Adrenal gland (tissue), 12 donors: ENCODE data around the gene CPNE9. TPM values are rescaled to one million over a fixed set of nuclear protein-coding genes. Genes with fewer than 3 reads are reported as not detected.

ENCODE experiments used
- DNase-seq, 7 donors: peaks; one replicate each; pipeline ENCODE4 v3.0.0-alpha.2; 2019 to 2020
- H3K27ac ChIP-seq, 5 donors: fragments of 200-600 bp; sonication (generic) in 4 of 5; 1 replicate in 3 of 5; 2 replicates in 2 of 5; pipeline versions ENCODE4 v1.5.1 to v1.8.0; 2016 to 2020; ENCODE audit warnings: mild to moderate bottlenecking in 1 of 5
- H3K27me3 ChIP-seq: fragments of 200-600 bp; 2 replicates; pipeline ENCODE4 v1.8.0; 2021
- H3K36me3 ChIP-seq, 2 donors: fragments of 200-600 bp; replicated peaks in 1 of 2; 1 replicate in 1 of 2; 2 replicates in 1 of 2; pipeline versions ENCODE4 v1.5.1 to v1.8.0; 2018 to 2022
- H3K4me1 ChIP-seq, 2 donors: fragments of 200-600 bp; replicated peaks in 1 of 2; 1 replicate in 1 of 2; 2 replicates in 1 of 2; pipeline versions ENCODE4 v1.5.1 to v1.8.0; 2018 to 2021
- H3K4me3 ChIP-seq, 4 donors: fragments of 200-600 bp; sonication (generic) in 3 of 4; one replicate each; pipeline ENCODE4 v1.5.1; 2016 to 2018
- H3K9me3 ChIP-seq, 3 donors: fragments of 200-600 bp; sonication (generic) in 1 of 3; replicated peaks in 1 of 3; 1 replicate in 2 of 3; 2 replicates in 1 of 3; pipeline versions ENCODE4 v1.5.1 to v1.8.0; 2016 to 2021
- POLR2A ChIP-seq, 2 donors: fragments of 450-650 bp; IDR thresholded peaks; one replicate each; pipeline ENCODE4 v1.6.1; 2017; ENCODE audit warnings: antibody characterized with exemption in 2 of 2, mild to moderate bottlenecking in 2 of 2, moderate library complexity in 1 of 2
- WGBS, 4 donors: extraction: QIAGEN DNeasy Blood & Tissue Kit in 2 of 4; methylation state at CpG; one replicate each; pipeline versions ENCODE4 v1.1.5 to v1.1.7; 2013 to 2017; 5-methylcytosine and 5-hydroxymethylcytosine counted together
- intact Hi-C, 2 donors: fragments of 100-400 bp; cut with DNase I; formaldehyde crosslinking; loops; one replicate each; pipeline versions ENCODE4 v1.14.1 to v1.15.0; 2022 to 2023
- polyA plus RNA-seq, 3 donors: library from polyadenylated mRNA; stranded (reverse); fragments of 200-250 nt in 2 of 3; fragments of 350-450 nt in 1 of 3; fragmentation: Illumina TruSeq in 1 of 3; extraction: RNeasy Lipid Tissue Mini Kit (QIAGEN cat#74804) in 1 of 3; gene quantifications; one replicate each; pipeline ENCODE4 v1.2.3, GENCODE V29; 2013 to 2014
- total RNA-seq, 9 donors: library from RNA; depleted of rRNA in 4 of 9; stranded (reverse); fragments of >200 nt in 4 of 9; fragments of 120-200 nt in 1 of 9; fragmentation: NEBNext Ultra II Directional in 1 of 9; extraction: Animal tissue kit (Norgen Biotek cat#: 25700) in 1 of 9; gene quantifications; one replicate each; pipeline versions ENCODE4 v1.1.0 to v1.2.4, GENCODE V29; 2013 to 2023
- TF ChIP-seq, protein P1 (sequence below), 6 experiments: fragments of 450-650 bp in 4 of 6; fragments of 200-600 bp in 2 of 6; sonication (generic) in 1 of 6; IDR thresholded peaks; 1 replicate in 5 of 6; 2 replicates in 1 of 6; pipeline versions ENCODE4 v1.5.1 to v1.8.0; 2016 to 2021; ENCODE audit warnings: antibody characterized with exemption in 6 of 6, mild to moderate bottlenecking in 2 of 6, moderate library complexity in 1 of 6
- donor health status: healthy with polysubstance abuse.
- donor health status: Bipolar disorder and iron deficiency.
- donor health status: DM: yes; HTN: yes; CAD: no.
- donor health status: DM: no; HTN: no; CAD: no.
- donor health status: DM: no; HTN: no; CAD: no.
- donor health status: DM: yes; HTN: yes; CAD: no.

Gene CPNE9
- total and polyA plus RNA-seq, 12 donors: 0.11 to 9.2 (median 1.5) TPM; not detected in 1

DNA sequence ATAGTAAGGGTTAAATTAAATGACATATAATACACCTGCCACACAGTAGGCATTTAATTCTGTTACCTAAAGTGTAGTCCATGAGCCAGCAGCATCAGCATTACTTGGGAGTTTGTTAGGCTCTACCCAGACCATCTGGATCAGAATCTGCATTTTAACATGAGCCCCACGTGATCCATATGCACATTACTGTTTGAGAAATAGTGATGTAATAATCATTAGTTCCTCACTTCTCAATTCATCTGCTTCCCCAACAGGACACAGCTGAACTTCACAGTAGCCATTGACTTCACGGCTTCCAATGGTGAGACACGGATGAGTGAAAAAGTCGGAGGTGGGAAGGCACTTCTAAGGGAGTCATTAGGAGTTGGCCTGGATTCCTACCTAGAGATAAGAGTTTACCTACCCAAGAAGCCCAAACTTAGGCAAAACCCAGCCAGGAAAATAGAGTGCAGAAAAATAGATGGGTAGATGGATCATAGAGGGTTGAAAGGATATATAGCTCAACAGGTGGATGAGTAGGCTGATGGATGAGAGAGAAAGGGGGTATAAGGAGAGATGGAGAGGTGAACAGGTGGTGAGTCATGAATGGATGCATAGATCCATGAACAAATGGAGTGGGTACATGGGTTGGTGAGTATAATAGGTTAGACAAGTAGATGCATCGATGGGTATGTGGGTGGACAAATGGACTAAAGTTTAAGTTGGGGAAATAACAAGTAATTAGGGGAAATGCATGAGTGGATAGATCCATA is 13.3 kb downstream of the CPNE9 start:
- H3K4me3 ChIP-seq: no peak overlapping the region
- H3K4me1 ChIP-seq: peaks cover 4 to 10% of the 10 kb centered on the region in 2 donors
- 81 to 86% (median 83%) methylated on average over 5 of the region's 5 CpGs for WGBS, 4 donors
- DNase-seq: no peak
- intact Hi-C loops: no loop called here
- no peaks in the 10 kb centered on the region for H3K9me3 ChIP-seq
- TF ChIP-seq POLR2A (IDR thresholded peaks at IDR 0.05): no peak
- TF ChIP-seq, protein P1, sequence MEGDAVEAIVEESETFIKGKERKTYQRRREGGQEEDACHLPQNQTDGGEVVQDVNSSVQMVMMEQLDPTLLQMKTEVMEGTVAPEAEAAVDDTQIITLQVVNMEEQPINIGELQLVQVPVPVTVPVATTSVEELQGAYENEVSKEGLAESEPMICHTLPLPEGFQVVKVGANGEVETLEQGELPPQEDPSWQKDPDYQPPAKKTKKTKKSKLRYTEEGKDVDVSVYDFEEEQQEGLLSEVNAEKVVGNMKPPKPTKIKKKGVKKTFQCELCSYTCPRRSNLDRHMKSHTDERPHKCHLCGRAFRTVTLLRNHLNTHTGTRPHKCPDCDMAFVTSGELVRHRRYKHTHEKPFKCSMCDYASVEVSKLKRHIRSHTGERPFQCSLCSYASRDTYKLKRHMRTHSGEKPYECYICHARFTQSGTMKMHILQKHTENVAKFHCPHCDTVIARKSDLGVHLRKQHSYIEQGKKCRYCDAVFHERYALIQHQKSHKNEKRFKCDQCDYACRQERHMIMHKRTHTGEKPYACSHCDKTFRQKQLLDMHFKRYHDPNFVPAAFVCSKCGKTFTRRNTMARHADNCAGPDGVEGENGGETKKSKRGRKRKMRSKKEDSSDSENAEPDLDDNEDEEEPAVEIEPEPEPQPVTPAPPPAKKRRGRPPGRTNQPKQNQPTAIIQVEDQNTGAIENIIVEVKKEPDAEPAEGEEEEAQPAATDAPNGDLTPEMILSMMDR (IDR thresholded peaks at IDR 0.05): no peak
- no peak overlapping the region for H3K27ac ChIP-seq
- H3K36me3 ChIP-seq: no peaks in the 10 kb centered on the region
- no peaks in the 10 kb centered on the region for H3K27me3 ChIP-seq

DNA sequence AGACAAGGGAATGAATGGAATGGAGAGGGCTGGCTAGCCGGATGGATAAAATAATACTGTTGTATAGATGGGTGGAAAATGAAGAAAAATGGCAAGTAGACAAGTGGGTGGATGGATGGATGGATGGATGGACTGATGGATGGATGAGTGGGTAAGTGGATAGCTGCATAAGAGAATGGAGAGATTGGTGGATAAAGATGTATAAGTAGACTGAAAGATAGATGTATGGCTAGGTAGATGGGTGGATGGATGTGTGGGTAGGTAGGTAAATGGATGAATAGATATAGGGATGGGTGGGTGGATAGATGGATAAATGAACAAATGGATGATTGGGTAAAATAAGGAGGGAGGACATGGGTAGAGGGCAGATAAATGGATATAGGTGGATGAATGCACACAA is 13.9 kb downstream of the CPNE9 start:
- intact Hi-C loops: no loop called here
- Histone ChIP-seq H3K36me3 (no peaks in the 10 kb centered on the region), H3K9me3 (no peaks in the 10 kb centered on the region), H3K27ac (no peak overlapping the region), H3K4me3 (no peak overlapping the region), H3K4me1 (peaks cover 4 to 10% of the 10 kb centered on the region in 2 donors), H3K27me3 (no peaks in the 10 kb centered on the region)
- 84 to 94% (median 88%) methylated on average over 1 of the region's 1 CpG for WGBS, 4 donors
- DNase-seq: no peak
- no peak for TF ChIP-seq POLR2A (IDR thresholded peaks at IDR 0.05)
- TF ChIP-seq, protein P1 (IDR thresholded peaks at IDR 0.05): no peak

DNA sequence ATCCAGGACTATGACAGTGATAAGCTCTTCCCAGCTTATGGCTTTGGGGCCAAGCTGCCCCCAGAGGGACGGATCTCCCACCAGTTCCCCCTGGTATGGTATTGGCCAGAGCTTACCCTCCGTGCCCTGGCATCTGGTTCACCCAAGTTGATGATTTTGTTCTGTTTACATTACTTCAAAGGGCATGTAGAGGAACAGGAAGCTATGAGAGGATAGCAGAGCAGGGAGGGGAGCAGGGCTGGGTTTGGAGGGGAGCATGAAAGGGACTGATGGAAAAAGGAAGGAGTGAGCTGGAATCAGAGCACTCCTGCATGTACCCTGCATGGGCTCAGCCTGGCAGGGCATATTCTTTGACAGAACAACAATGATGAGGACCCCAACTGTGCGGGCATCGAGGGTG is 14.5 kb downstream of the CPNE9 start:
- no peak overlapping the region for H3K4me3 ChIP-seq
- H3K36me3 ChIP-seq: no peaks in the 10 kb centered on the region
- H3K4me1 ChIP-seq: peaks cover 4 to 10% of the 10 kb centered on the region in 2 donors
- H3K9me3 ChIP-seq: no peaks in the 10 kb centered on the region
- WGBS, 4 donors: 77 to 87% (median 82%) methylated on average over 4 of the region's 4 CpGs
- intact Hi-C loops: no loop called here
- H3K27ac ChIP-seq: no peak overlapping the region
- no peak for TF ChIP-seq POLR2A (IDR thresholded peaks at IDR 0.05)
- TF ChIP-seq, protein P1 (IDR thresholded peaks at IDR 0.05): no peak
- no peak for DNase-seq
- no peaks in the 10 kb centered on the region for H3K27me3 ChIP-seq

DNA sequence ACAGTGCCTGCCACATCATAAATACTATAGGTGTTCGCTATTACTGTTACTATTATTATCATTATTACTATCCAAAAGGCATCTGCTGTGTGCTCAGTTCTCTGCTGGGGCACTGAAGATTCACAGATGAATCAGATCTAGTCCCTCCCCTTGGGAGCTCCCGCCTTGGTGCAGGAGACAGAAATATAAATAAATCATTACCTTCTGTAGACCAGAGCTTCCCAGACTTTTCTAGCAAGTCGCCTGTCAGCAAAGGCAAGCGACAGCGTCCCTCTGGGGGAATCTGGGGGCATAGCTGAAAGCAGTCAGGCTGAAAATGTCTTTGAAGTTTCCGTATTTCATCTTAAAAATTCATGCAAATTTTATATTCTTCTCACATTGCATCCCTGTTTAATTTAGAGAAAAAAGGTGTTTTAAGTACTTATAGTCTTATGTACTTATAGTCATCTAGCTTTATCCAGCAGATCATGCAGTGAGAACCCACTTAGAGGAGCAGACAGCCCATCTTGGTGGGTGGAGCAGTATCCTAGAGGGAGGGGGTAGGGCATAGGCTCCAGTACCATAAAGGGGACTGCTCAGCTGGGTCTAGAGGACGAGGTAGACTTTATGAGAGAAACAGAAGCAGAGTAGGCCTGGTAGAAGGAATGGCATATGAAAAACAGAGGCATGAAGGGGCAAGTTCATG is 17.5 kb downstream of the CPNE9 start:
- TF ChIP-seq, protein P1 (IDR thresholded peaks at IDR 0.05): no peak
- no peak for TF ChIP-seq POLR2A (IDR thresholded peaks at IDR 0.05)
- no peaks in the 10 kb centered on the region for H3K27me3 ChIP-seq
- H3K27ac ChIP-seq: no peak overlapping the region
- H3K36me3 ChIP-seq: no peaks in the 10 kb centered on the region
- H3K4me3 ChIP-seq: no peak overlapping the region
- 47 to 52% (median 50%) methylated on average over 7 of the region's 7 CpGs for WGBS, 4 donors
- DNase-seq: no peak
- H3K4me1 ChIP-seq: peaks cover 1 to 4% of the 10 kb centered on the region in 2 donors
- intact Hi-C loops: loop anchor here (10.0 kb wide), 2 partner anchors 216 to 224 kb away; no protein-coding TSS in a partner anchor
- no peaks in the 10 kb centered on the region for H3K9me3 ChIP-seq
